GM19328 (cell line): Measurements from ENCODE around the gene HADH.
"Not testable (repeated sequence)": the region's sequence is repeated elsewhere in the genome, so short reads cannot be mapped to it uniquely, and the experiment has no call there.

ENCODE experiments used
- ATAC-seq: cut with Tn5 transposase; IDR thresholded peaks from one replicate; pipeline ENCODE4 v1.9.1; 2021; ENCODE audit warnings: mild to moderate bottlenecking, moderate library complexity; ENCODE audit not compliant: unreplicated experiment

HADH gene

DNA sequence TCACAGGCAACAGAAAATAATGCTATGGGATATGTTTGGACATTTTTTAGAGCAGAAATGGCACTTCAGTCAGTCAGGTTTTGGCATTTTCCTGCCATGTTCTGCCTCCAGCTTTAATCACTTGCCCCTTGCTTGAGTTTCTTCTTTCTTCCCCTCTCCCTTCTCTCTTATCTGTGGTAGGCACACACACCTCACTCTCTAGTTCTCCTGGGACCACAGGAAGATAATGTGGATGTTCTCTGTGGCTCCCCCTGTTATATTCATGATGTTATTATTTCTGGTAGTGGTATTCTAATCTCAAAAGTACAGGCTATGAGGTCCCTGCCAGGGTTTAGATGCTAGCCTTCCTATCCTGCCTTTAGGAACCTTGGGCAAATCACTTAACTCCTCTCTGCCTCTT, 5.2 kb downstream of the HADH start:
- ATAC-seq, result no peak

DNA sequence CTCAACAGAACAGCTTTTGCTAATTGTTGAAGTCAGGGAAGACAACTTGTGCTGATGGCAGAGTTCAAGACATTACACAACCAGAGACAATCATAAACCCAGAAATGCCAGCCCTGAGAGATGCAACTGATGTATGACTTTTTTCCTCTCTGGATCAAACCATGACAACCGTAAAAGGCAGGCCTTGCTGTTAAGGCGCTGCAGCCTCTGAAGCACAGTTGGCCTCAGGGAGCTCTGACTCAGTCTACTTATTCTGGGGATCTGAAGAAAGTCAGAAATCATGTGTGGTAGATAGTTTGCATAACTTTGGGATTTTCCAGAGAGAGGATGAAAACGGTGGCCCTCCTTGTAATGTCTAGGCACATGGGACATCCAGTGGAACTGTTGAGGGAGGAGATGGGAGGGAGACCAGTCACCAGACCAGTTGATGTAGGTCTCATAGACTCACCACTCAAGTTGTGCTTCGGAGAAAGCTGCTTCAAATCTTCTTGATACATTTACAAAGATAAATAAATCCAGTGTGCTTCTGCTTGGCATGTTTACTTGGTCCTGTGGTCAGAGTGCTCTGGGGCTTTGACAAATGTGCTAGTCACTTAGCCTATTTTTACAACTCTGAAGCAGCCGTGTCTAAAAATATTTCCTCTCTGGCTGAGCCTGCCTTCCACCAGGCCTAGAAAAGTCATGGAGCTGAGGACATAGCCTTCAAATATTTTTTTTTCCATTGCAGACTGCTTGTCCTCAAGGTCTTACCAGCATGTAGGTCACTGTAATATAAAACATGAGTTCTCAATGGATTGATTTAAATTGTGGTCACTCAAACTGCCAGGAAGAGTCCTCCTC, 7.5 kb downstream of the HADH start:
- no peak for ATAC-seq

DNA sequence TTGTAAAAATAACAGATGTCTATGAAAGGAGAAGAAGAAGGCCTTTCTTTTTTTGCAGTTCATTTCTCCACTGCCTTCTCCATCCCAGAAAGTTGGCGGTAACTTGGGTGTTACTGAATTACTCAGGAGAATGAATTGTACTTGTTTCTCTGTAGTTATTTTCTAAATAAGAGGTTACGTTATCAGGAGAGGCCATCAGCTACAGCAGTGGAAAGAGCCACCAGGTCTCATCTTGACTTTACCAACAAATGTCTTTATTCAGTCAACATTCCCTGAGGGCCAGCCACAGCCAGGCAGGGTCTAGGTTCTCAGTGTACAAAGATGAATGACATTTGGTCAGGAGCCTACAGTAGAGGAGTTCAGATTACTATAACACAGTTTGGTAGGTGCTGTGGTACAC, 8.1 kb downstream of the HADH start:
- no peak for ATAC-seq

DNA sequence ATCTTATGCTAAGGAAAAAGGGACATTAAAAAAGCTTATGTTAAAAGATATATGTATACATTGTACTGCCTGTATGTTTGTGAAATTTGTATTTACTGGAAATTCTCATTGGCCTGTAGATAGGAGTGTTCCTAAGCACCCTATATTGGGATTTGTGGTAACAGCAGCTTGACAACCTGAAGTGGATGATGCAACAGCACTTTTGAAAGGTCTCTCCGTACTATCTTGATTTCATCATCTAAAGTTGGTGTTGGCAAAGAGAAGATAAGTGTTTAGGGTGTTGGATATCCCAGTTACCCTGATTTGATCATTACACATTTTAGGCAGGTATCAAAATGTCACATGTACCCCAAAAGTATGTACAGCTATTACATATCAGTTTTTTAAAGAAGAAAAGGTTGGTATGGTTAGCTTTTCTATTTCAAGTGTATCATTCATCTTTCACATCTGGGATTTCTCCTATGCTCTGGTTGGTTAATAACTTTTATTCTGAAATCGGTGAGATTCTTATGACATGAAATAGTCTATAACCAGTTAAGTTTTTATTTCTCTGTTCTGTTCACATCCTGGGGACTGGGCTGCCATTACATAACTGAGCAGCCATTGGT, 10.3 kb downstream of the HADH start:
- no peak for ATAC-seq

DNA sequence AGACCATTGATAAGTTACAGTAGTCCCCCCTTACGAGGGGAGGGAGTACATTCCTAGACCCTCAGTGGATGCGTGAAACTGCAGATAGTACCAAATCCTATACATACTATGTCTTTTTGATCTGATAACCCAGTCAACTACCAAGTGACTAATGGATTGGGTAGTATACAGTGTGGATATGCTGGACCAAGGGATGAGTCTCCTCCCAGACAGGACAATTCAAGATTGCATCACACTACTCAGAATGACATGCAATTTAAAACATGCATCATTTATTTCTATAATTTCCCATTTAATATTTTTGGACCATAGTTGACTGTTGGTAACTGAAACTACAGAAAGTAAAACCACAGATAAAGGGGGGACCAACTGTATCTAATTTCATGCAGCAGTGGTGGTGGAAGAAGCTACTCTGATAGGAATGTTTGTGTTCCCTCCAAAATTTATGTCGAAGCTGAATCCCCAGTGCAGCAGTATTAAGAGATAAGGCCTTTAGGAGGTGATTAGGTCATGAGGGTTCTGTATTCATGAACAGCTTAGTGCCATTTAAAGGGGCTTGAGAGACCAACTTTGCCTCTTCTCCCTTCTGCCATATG, 11.9 kb downstream of the HADH start:
- ATAC-seq, result no peak

DNA sequence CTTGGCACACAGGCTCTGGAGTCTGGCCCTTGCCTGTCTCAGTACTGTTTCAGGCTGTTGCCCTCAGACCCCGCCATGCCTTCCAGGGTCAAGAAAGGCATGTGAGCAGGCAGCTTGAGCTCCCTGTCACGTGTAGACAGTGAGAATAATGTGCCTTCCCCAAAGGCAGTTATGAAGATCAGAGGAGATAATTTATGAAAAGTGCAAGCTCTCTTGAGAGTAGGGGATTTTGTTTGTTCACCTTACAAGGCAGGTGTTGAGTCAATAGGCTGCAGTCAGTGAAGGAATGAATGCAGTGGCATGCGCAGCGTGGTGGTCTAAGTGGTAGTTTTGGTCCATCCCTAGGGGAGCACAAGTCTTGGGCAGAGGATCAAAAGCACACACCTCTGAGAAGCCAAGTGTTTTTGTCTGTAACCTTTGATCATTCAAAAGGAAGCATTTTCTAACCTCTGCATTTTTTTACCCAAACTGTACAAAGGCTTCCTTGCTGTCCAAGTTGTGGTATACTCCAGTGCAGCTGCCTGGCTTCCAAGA, 14.4 kb downstream of the HADH start:
- ATAC-seq, result no peak

DNA sequence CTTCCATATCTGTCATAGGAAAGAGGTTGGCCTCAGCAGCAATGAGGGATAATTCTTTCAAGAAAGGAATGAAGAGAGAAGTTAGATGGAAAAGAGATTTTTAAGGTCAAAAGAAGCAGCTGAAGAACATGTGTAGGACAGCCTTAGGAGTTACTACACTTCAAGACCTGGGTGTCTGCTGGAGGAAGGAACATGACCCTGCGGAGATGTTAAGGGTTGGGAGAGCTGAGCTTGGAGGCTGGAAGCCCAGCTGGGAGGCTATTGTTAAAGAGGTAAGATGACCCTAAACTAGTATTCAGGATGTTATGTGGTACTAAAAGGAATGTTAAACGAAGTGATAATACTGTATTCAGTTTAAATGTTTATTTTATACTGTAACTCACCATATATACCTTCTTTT, 15.0 kb downstream of the HADH start:
- ATAC-seq, result no peak

DNA sequence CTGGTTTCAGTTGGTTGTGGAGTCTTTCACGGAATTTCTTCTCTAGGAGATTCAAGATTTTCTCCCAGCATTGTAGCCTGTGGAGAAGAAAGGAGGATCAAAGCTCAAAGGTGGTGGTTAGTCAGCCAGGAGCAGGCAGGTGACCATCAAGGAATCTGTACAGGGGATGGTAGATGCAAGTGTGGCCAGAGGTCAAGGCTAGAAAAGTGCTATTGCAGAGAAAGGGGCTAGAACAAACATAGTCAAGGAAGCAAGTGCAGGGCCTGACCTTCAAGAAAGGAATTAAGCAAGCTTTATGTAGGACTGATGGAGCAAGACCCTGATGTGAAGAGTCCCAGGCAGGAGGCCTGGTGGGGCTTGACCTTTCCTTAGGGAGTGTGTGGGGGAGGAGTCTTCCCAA, 16.1 kb downstream of the HADH start:
- ATAC-seq, result no peak

DNA sequence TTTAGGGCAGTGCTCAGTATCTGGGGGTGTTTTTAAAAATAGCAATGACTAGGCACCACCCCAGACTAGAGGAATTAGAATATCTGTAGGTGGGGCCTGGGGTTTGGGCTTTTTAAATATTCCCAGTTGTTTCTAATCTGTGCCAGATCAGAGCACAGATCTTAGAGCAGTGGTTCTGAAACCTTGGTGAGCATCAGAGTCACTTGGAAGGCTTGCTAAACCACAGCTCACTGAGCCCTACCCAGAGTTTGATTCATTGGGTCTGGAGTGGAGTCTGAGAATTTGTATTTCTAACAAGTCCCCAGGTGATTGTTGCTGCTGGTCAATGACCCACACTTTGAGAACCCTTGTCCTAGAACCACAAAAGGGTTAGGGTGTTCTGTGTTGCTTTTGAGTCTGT, 16.7 kb downstream of the HADH start:
- ATAC-seq, result peak; percentile 46

DNA sequence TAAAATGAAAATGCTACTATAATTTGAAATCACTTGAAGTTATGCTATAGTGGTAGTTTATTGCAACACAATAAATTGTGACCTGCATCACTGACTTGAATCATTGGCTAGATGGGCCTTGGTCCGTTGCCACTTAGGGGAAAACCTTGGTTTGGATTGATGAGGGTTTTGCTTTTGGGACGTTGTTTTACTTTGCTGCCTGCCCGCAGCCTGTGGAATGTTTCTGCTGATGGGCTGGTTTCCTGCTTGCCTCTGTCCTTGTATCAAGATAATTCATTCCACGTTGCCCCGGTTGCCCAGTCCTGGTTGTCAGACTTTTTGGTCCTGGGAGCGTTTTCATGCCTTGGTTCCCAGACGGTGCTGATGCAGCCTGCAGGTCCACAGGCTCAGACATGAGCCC, 18.3 kb downstream of the HADH start:
- ATAC-seq, result no peak

DNA sequence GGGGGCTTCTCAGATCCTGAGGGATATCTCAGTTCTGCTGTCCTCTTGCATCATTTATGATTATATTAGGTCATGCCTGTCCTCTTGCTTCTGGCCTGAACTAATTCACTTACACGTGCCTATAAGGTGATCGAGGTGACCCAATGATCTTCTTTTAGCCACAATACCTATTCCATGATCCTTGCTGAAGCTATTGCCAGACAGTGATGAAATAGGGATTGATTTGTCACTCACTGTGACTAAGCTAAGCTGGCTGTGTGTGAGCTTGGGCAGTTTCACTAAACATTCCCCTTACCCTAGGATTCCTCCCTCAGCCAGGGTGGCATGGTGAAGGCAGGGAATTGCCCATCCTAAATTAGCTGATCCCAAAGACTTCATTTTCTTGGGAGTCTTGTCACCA, 19.0 kb downstream of the HADH start:
- no peak for ATAC-seq

DNA sequence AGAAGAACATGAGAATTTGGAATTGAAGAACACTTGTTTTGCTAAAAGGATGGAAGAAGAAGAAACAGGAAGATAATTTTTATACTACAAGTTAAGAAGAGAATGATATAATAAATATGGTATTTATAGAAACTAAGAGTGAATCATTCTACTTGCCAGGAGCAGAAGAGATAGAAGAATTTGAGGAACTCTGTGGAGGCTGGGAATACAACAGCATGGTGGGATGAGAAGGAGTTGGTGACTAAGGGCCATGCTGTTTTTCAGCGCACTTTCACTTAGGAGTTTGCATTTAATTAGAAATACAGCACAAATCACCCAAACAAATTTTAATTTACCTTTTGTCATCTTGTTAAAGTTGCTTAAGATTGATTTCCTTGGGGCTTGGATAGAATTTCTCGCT, 20.5 kb downstream of the HADH start:
- ATAC-seq, result no peak

DNA sequence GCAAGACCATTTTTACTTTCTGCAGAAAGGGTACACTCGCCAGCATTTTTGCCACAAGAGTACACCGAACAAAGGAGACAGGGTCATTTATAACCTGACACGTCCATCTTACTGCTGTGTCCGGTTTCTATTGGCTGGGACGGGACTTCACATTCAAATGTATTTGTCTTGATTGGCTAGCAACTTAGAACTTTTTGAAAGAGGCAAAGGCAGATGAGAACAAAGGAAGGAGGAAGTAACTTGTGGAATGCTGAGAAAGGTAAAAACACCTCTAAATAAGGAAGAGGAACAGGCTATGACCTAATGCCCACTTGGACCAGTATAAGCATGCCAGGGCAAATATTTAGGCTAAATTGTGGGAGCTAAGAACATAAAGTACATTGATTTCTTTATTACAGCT, 22.7 kb downstream of the HADH start:
- ATAC-seq, result not testable (repeated sequence)

DNA sequence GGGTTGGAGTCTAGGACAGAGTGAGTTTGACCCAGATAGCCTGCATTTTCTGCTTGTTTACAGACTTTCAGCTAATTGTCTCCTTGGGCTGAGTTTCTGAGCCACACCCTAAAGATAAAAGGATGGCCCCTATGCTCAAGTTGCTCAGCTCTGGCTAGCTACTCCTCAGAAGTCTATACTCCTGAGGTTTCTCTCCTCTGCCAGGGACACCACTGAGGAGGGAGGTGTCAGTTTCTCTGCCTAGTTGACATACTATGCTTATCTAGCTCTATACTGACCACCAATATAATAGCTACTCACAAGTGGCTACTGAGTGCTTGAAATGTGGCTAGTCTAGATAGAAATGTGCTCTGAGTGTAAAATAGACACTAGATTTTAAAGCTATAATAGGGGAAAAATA, 23.6 kb downstream of the HADH start:
- no peak for ATAC-seq

DNA sequence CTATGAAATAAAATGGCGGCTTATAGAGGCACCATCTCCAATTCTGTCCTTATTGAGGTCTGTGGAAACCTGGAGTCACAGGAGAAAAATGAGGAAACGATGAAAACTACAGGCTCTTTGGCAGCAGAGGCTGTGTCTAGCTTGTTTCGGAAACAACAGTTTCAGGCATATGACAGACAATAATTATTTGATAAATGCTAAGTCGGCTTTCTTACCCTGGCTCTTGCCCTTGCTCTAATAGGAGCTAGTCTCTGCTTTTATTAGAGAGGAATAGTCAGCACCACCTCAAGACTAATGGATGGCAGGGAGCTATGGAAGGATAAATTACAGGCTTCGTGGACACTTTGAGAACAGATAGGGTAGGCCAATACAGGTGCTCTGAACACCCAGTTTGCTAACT, 24.3 kb downstream of the HADH start:
- ATAC-seq, result no peak

DNA sequence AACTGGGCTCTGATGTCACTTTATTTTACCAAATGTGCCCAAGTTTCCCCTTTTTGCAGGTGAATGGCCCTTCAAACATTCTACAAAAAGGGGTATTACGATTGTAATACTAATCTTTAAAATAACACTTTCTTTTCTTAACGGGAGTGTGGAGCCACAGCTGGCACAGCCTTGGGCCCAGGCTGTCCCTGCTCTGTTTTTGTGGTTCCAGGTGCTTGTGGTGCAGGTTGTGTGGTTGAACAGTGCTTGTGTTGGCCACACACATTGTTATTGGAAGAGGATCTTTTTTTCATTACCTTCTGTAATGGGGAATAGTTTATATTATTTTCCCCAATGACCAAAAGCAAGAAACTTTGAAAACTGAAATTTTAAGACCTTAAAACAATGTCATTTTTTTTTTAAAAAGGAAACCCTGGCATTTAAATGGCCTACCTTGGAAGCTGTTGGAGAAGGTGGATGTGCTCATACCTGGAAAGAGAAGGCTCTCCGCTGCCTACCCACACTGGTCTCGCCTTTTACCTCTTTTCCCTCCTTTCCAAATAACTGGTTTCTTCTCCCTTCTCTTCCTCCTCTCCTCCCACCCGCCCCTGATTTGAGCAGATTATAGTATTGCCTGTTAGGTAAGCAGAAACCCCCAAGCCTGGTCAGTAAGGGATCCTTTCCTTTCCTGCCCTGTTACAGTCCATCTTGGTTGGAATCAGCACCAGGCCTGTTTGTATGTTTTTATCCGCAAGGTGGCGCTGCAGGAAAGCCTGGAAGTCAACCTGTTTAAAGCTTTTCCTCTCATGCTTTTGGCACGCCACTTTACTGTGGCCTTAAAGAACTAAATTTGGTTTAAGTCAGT, 28.6 kb downstream of the HADH start:
- ATAC-seq, result peak; percentile 67

DNA sequence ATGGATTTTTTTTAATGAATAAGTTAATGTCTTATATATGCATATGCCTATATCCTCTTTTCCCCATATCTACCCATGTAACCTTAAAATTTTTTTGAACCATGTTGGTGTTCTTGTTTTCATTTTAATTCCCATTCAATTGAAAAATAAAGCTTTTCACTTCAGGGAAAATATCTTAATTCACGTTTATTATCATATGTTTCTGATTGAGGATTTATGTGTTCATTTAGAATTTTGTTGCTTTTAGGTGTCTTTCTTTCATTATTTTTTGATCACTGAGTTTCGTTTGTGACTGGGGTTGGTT, 29.1 kb downstream of the HADH start:
- no peak for ATAC-seq

DNA sequence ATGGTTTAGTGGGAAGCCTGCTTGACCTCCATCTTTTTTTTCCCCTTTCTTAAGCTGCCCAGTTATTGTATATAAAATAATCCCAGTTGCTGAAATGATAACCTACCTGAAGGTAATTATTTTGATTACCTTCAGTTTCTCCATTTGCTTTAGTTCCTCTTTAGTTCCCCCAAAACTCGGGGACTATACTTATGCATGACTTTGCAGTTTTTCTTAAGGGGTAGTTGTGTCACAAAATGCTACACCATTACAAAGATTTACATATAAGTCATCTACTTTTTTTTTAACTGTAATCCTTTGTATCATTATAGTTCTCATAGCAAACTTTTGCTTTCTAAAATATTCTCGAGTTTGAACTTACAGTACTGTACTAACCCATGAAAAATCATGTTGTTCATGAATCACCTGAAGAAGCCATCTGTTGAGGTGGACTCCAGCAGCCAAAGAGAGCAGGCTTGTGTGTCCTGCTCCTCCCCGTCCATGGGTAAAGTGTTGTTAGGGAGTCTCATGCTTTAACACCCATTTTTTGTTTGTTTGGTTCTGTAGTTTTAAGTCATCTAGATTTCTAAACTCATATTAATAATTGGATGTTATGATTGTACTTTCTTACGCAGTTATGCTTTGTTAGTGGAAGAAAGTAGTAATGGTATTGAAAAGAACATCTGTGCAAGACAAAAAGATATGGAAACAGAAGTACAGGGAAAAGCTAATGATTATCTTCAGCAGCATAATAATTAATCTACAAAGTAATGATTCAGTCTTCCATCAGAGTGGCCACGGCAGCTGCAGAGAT, 34.6 kb downstream of the HADH start:
- no peak for ATAC-seq

DNA sequence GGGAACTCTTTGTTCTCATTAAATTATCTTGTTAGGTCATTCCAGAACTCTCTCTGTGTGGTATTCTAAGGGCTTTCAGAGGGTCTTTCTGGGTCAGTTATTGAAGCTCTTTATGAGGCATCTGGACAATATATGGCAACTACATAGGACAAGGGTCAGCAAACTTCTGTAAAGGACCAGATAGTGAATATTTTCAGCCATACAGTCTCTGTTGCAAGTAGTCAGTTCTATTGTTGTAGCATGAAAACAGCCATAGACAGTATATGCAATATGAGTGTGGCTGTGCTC, 35.1 kb downstream of the HADH start:
- no peak for ATAC-seq

DNA sequence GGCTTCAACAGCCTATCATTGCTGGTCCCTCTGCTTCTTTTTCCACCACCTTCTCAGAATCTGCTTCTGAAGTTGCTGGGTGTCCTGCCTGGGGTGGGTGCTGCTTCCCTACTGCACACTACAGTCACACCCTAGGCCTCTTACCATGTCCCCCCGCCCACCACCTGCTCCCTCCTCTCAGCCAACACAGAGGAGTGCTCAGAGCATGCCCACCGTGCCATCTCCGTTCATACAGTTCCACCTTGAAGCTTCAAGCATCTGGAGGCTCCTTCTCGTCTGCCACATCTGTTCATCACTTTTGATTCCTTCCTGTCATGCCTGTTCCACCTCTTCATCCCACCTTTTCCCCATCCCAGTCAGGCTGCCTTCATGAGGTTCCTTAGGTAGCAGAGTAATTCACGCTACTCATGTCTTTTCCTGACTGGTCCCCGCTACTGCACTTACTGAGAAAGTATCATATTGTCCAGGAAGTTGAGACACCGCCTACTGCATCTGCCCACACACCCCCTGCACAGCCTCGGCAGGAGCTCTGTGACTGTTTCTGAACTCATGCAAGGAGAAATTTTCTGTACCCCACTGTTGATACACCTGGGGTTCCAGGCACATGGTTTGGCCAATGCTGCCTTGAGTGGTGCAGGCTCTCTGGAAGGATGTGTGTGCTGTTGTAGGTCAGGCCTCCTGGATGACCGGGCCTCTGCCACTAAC, 39.5 kb downstream of the HADH start:
- ATAC-seq, result no peak
